ENCODE data around the gene CYREN.
"Not testable (repeated sequence)": the region's sequence is repeated elsewhere in the genome, so short reads cannot be mapped to it uniquely, and the experiment has no call there.

CYREN gene, protein sequence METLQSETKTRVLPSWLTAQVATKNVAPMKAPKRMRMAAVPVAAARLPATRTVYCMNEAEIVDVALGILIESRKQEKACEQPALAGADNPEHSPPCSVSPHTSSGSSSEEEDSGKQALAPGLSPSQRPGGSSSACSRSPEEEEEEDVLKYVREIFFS

DNA sequence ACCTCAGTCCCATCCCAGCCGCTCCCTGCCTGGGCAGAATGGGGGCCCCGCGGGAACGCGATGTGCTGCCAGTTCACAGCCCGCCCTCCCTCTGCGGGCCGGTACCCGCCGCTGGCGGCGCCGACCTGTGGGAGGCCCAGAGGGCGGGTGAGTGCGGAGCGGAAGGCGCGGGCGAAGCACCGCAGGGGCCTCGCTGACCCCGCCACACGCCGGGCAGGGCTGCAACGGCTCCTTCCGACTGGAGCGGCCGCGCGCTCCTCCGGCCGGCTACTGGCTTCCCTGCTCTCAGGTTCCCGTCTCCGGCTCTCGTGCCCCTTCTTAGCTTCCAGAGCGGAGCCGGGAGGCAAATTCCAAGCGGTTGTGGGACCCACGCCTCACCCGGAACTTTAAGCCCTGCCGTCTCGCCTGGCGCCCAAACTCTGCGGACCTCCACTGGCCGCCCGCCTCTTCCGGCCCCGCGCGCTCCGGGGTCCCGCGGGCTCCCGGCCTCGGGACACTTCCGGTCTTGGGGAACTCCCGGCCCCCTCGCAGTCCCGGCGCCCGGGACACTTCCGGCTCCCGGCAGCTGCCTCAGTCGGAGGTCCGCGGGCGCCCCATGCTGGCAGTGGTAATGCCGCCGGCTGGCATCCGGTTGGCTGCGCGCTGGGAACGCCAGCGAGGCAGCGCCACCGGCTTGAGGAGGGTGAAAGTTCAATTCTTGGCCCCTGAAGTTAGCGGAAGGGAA, at the start of gene CYREN:
Gene CYREN, minus strand, starts transcription at position 434 of the 724 bp plus-strand sequence. CDS start 1,785 bp downstream, outside the sequence.
- DNase-seq: peak; percentile 66

DNA sequence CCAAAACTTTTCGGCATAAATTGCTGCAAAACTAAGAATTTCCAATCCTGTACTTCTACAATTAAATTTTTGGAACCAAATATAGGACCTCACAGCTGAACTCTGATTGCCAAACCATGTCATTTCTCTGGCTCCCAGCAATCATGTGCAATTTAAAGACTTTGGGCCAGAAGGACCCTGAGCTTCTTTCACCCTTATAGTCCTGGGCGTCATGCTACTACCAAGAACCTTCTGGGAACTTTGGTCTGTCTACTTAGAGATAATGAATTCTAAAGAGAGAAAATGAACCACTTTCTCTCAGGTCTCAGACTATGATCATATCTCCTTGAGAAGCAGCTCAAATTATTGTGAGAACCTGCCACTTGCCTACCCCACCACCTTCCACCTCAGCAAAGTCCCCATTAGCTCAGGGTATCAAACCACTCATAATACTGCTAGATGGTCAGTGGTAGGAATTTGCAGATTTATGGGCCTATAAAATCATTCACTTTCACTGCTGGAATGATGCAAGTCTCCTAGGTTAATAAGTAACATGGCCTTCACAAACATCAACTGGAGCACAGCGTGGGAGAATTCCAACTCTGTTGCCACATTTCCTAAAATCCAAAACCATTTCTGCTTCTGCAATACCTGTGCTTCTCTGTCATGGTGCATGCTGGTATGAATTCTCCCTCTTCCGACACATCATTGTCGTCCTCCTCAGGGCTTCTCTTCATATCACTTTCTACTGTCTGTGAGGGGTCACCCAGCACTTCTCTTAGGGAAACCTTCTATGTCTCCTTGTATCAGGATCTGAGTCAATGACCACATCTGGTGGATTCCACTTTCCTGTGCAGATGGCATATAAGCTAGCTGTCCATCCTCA, 47.4 kb upstream of the CYREN start:
- DNase-seq: no peak

DNA sequence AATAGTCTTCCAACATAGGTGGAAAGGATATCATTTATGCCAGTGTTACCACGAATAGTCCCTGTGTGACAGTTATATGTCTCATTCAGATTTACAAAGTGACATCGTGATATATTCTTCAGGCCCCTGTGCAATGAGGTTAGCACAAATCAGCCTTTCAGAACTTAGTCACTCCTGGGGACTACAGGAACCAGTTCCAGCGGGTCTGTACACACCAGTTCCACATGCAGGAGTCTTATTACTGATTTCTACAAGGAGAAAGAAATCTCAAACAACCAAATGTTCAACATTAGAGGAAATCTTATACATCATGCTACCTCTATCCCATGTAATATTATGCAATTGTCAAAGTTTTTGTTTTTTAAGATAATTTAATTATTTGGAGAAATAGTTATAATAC, 45.2 kb upstream of the CYREN start:
- DNase-seq: no peak

GRCh38 chr7:135215180-135215579, 44.7 kb upstream of the CYREN start:
- DNase-seq: no peak

DNA sequence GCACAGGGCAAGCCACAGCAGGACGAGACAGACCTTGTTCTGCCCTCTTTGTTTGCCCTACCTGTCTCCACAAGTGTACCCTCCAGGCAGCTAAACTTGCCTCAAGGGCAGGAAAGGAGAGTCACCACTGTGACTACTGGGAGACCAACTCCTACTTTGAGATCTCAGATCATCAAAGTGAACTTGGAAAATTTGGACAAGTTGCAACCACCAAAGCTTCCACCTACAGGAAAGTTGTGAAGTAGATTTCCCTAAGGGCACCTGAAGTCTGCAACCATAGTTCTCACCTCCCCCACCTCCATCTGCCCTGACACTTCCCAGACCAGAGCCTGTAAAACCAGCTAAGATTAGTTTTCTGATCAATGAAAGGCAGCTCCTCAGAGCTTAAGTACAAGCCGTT, 43.3 kb upstream of the CYREN start:
- DNase-seq: no peak

DNA sequence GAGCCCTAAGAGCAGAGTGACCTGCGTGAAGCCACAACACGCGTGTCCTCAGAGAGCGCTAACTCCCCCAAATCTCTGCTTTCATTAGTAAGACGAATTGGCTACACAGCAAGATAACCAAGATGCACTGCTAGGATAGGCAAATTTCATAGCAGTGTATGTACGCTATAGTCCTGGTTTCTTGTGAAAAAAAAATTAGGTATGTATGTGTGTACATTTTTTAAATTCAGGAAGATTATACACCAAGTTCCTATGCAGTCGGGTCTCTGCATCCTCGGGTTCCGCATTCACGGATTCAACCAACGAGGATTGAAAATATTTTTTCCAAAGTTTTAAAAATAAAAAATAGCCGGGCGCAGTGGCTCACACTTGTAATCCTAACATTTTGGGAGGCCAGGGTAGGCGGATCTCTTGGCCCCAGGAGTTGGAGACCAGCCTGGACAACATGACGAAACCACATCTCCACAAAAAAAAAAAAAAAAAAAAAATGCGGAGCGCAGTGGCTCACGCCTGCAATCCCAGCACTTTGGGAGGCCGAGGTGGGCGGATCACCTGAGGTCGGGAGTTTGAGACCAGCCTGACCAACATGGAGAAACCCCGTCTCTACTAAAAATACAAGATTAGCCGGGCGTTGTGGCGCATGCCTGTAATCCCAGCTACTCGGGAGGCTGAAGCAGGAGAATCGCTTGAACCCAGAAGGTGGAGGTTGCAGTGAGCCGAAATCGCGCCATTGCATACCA, 41.6 kb upstream of the CYREN start:
- not testable (repeated sequence) for DNase-seq

GRCh38 chr7:135211179-135211945, 40.9 kb upstream of the CYREN start, which contains the start of gene WDR91:
Gene WDR91 (minus strand): TSS chr7:135211526. CDS start chr7:135211502, 24 bp downstream.
- DNase-seq: peak; percentile 66

DNA sequence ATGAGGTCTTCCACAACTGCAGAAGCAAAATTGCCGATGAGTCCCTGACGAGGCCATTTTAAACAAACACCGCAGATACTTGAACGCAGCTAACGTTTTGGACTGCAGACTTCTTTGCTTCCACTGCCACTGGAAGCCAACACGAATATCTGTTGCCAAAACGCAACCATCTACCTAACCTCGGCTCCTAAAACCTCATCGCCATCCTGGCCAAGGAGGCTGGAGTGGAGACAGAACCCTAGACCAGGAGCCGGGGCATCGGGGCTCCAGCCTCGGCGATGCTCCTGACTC, 40.3 kb upstream of the CYREN start:
- no peak for DNase-seq

DNA sequence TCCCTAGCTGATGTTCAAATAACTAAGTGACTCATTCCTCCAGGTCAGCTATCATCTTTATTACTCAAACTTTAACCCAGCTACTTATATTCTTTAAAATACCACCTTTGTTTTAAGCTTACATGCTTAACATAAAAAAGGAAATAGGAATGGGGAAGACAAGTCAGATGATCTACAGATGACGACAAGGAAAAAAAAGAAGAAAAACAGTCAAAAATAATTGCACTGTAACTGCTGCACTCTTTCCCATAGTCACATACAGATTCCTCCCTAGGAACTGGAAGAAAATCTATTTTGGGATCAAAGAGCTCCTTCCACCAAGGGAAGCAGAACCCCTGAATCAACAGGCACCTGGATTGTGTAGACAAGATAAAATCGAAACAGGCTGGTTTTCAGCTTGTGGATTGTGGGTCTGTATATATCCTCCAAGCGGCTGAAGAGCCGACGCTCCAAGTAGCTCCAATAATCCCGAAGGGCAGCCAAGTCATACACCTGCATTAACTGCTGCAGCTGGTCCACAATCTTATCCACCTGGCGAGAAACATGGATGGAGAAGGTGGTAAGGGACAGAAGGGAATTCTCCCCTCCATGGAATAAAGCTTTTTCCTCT, 38.8 kb upstream of the CYREN start:
- no peak for DNase-seq

DNA sequence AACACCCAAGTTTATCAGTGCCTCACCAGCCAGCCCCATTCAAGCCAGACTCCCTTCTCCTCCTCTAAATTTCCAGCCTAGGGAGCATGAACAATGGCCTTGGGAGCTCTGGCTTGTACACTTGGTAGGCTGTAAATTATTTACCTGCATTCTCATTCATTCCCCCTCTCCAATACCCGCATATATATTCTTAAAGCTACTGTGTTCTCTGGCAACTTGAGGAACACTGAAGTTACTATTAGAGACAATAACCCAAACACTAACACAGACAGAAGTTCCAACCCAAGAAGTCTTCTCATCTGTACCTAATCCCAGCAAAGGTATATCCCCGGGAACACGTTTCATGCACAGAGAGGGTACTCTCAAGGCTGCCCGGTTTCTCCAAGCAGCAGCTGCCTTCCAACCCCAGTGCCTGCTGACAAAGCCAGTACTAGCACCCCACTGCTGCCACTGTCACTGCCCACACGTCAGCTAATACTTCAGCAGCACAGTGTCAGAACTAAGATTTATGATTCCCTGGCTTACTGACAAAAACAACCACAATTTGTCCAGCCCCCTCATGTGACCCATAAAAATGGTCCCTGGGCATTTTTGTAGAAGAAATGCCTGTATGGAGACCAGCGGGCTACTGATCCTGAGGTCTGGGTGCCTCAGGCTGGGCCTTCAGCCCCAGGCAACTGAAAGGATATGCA, 37.7 kb upstream of the CYREN start:
- no peak for DNase-seq

DNA sequence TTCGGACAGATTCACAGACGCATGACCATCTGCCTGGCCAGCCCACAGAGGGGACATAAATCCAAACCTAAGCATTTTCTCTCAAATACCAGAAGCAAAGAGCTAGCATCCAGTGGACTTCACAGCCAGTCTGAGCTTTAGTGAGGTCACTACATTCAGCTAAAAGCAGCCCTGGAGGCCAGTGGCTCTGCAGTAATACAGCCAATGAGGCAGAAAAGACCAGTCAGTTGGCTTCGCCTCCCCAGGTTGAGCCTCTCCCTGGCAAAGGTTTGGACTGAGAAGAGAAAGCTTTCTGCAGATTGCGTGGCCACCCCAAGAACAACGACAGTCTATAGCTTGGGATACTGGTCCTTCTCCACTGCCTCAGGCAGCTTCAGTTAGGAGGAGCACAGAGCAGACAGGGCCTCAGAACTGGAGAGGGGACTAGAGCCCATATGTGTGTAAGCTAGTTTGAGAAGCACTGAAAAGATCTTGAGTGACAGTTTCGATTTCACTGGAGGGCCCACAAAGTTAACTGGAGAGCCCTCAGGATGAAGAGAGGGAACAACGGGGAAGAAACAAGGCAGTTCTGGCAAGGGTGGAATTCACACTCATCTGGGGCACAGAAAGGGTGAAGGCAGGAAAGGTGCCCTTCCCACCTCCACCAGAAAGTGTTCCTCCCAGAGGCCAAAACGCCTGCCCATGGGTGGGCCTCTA, 37.0 kb upstream of the CYREN start:
- no peak for DNase-seq

GRCh38 chr7:135206941-135207391, 36.5 kb upstream of the CYREN start:
- DNase-seq: no peak

- no peak for DNase-seq
Measured at GRCh38 chr7:135205850-135206249, 35.3 kb upstream of the CYREN start.

DNA sequence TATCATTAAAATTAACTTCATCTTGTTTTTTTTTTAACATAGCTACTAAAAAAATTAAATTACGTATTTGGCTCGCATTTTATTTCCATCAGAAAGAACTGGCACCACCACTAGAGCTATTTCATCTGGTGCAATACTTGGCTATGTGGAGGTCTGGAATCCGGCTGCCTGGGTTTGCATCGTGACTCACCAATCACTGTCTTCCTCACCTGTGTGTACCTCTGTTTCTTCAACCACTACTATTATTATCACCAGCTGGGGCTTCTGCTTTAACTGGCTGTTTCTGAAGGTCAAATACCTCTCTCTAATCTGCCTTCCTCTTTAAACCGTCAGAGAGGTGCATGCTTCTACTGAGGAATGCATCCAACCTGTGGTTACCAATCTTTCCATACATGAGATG, 34.4 kb upstream of the CYREN start:
- no peak for DNase-seq

GRCh38 chr7:135204341-135204749, 33.8 kb upstream of the CYREN start:
- no peak for DNase-seq

DNA sequence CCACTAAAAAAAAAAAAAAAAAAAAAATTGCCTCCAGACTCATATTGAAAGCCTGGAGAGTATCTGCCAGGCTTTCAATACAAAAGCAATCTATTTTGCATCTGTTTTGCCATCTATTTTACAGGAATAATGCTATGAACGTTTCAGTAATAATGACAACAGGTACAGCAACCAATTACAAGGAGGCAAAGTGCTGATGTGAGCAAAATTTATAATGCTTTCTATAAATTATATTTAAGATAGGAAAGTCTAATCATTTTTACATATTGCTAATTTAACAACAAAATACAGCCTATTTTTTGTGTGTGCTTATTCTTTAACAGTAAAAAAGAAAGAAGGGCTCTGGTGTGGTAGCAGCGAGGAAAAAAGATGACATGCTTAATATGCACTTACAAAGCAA, 30.8 kb upstream of the CYREN start:
- DNase-seq: no peak

GRCh38 chr7:135200821-135201331, 30.4 kb upstream of the CYREN start:
- no peak for DNase-seq

- DNase-seq: no peak
Measured at GRCh38 chr7:135199439-135199838, 28.9 kb upstream of the CYREN start.

DNA sequence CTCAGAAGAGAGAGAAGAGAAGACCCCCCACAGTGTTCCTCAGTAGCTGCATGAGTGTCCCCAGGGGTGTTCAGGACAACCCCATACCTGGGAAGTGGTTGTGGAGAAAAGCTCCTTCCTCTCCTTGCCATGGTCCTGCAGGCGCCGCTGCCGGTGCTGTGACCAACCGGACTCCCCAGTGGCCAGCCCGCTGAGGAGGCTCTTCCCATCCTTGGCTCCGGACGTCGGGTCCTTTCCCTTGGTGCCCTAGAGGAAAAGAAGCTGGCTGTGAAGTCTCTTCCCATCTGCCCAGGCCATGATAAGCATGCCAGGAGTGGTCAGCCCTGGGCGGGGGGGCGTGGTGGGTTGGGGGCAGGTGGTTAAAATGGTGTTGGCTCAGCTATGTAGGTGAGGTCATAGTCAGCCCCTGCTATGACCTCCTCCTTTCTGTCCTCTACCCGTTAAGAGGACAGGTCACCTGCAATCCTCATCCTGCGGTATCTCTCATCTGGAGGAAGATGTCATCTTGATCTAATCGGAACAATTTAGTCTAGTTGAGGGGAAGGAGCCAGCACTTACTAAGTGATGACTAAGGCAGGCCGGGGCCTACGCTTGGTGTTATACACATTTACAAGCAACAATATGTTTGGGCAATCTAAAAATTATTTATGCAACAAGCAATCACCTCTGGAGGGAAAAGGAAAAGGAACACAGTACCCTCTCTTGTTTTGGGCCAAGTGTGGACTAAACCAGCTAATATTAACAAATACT, 27.6 kb upstream of the CYREN start:
- no peak for DNase-seq

GRCh38 chr7:135197343-135197742, 26.8 kb upstream of the CYREN start:
- no peak for DNase-seq
